Endothelial cell (in vitro differentiated cells): ENCODE measurements around the gene DMXL1. TPM values are rescaled to one million over a fixed set of nuclear protein-coding genes. Genes with fewer than 3 reads are reported as not detected.
"Not testable (repeated sequence)": the region's sequence is repeated elsewhere in the genome, so short reads cannot be mapped to it uniquely, and the experiment has no call there.

Source experiments
- DNase-seq: peaks from one replicate; pipeline ENCODE4 v3.0.0; 2021; ENCODE audit warnings: low spot score
- H3K27ac Mint-ChIP-seq: one replicate; pipeline ENCODE4 v1.8.0; 2021; ENCODE audit warnings: mixed read lengths, inconsistent platforms; ENCODE audit not compliant: unreplicated experiment
- H3K27me3 Mint-ChIP-seq: one replicate; pipeline ENCODE4 v1.8.0; 2021; ENCODE audit warnings: mild to moderate bottlenecking, moderate library complexity, mixed read lengths, inconsistent platforms; ENCODE audit not compliant: unreplicated experiment
- H3K36me3 Mint-ChIP-seq: one replicate; pipeline ENCODE4 v1.8.0; 2021; ENCODE audit warnings: mild to moderate bottlenecking, low read depth, mixed read lengths, inconsistent platforms; ENCODE audit not compliant: unreplicated experiment
- H3K4me1 Mint-ChIP-seq: one replicate; pipeline ENCODE4 v1.8.0; 2021; ENCODE audit warnings: mild to moderate bottlenecking, mixed read lengths, inconsistent platforms; ENCODE audit not compliant: unreplicated experiment
- H3K4me3 Mint-ChIP-seq: one replicate; pipeline ENCODE4 v1.8.0; 2021; ENCODE audit warnings: mild to moderate bottlenecking, mixed read lengths, inconsistent platforms; ENCODE audit not compliant: unreplicated experiment
- H3K9me3 Mint-ChIP-seq: one replicate; pipeline ENCODE4 v1.8.0; 2021; ENCODE audit warnings: mixed read lengths, inconsistent platforms; ENCODE audit not compliant: unreplicated experiment
- CTCF ChIP-seq: fragments of 200-600 bp; sonication (generic); IDR thresholded peaks from one replicate; pipeline ENCODE4 v1.5.0; 2021; ENCODE audit warnings: antibody characterized with exemption; ENCODE audit not compliant: unreplicated experiment
- total RNA-seq: library from RNA; stranded (reverse); fragmentation: NEBNext Ultra II Directional; extraction: Animal tissue kit (Norgen Biotek cat#: 25700); gene quantifications from one replicate; pipeline ENCODE4 v1.2.1, GENCODE V29; 2021; ENCODE audit not compliant: unreplicated experiment

The DMXL1 gene
- total RNA-seq, 1 donor from 2014 or later = 24.9 TPM

GRCh38 chr5:119238265-119239118 is 167.6 kb downstream of the DMXL1 start:
- no peak overlapping the region for H3K4me3 Mint-ChIP-seq
- peaks cover 4% of the 10 kb centered on the region for H3K36me3 Mint-ChIP-seq
- H3K27me3 Mint-ChIP-seq = no peaks in the 10 kb centered on the region
- no peak overlapping the region for H3K27ac Mint-ChIP-seq
- no peaks in the 10 kb centered on the region for H3K4me1 Mint-ChIP-seq
- TF ChIP-seq CTCF = no peak
- no peak for DNase-seq
- H3K9me3 Mint-ChIP-seq = no peaks in the 10 kb centered on the region

GRCh38 chr5:119239119-119239417 is 168.2 kb downstream of the DMXL1 start:
- Mint-ChIP-seq H3K27ac (no peak overlapping the region), H3K4me3 (no peak overlapping the region), H3K9me3 (no peaks in the 10 kb centered on the region), H3K36me3 (peaks cover 4% of the 10 kb centered on the region), H3K4me1 (no peaks in the 10 kb centered on the region), H3K27me3 (no peaks in the 10 kb centered on the region)
- TF ChIP-seq CTCF = no peak
- no peak for DNase-seq

- not testable (repeated sequence) for DNase-seq
These were observed 168.9 kb downstream of the DMXL1 start for GRCh38 chr5:119239826-119240225.

GRCh38 chr5:119243888-119244287 is 173.0 kb downstream of the DMXL1 start:
- no peak overlapping the region for H3K27ac Mint-ChIP-seq
- no peaks in the 10 kb centered on the region for H3K4me1 Mint-ChIP-seq
- H3K36me3 Mint-ChIP-seq = no peaks in the 10 kb centered on the region
- no peaks in the 10 kb centered on the region for H3K27me3 Mint-ChIP-seq
- H3K9me3 Mint-ChIP-seq = no peaks in the 10 kb centered on the region
- no peak for TF ChIP-seq CTCF
- DNase-seq = no peak
- H3K4me3 Mint-ChIP-seq = no peak overlapping the region

More at GRCh38 chr5:119239826-119240225, 168.9 kb downstream of the DMXL1 start:
- H3K27me3 Mint-ChIP-seq, H3K36me3 Mint-ChIP-seq, H3K4me3 Mint-ChIP-seq, H3K4me1 Mint-ChIP-seq, H3K27ac Mint-ChIP-seq, H3K9me3 Mint-ChIP-seq: not testable (repeated sequence)

GRCh38 chr5:119250946-119251901 is 180.3 kb downstream of the DMXL1 start:
- H3K27ac Mint-ChIP-seq = no peak overlapping the region
- no peak for DNase-seq
- H3K4me3 Mint-ChIP-seq = no peak overlapping the region
- no peaks in the 10 kb centered on the region for H3K36me3 Mint-ChIP-seq
- H3K4me1 Mint-ChIP-seq = no peaks in the 10 kb centered on the region
- H3K9me3 Mint-ChIP-seq = peaks cover 6% of the 10 kb centered on the region
- no peaks in the 10 kb centered on the region for H3K27me3 Mint-ChIP-seq
- no peak for TF ChIP-seq CTCF
